H7 (cell line): ENCODE measurements around the gene FAM72A. TPM values are rescaled to one million over a fixed set of nuclear protein-coding genes. Genes with fewer than 3 reads are reported as not detected.

Experiments used
- DNase-seq: peaks from one replicate; pipeline ENCODE4 v3.0.0; 2012
- H3K27me3 ChIP-seq: 2 replicates; pipeline ENCODE4 v1.6.0; 2011; ENCODE audit warnings: mild to moderate bottlenecking, low read length; ENCODE audit not compliant: control insufficient read depth, insufficient read depth
- H3K36me3 ChIP-seq: replicated peaks from 2 replicates; pipeline ENCODE4 v1.5.1; 2011; ENCODE audit warnings: low read length; ENCODE audit not compliant: control insufficient read depth, insufficient read depth
- H3K4me3 ChIP-seq: 2 replicates; pipeline ENCODE4 v1.5.1; 2011; ENCODE audit warnings: low read depth, mild to moderate bottlenecking, control low read depth, low read length, moderate library complexity; ENCODE audit not compliant: insufficient read depth
- total RNA-seq: library from RNA; depleted of rRNA; stranded (reverse); fragments of >200 nt; shearing (Covaris generic); gene quantifications from 2 replicates; pipeline ENCODE4 v1.2.3, GENCODE V29; 2014; rRNA removed

FAM72A gene
- total RNA-seq, 1 experiment from 2014 or later, result 21.8 TPM

DNA sequence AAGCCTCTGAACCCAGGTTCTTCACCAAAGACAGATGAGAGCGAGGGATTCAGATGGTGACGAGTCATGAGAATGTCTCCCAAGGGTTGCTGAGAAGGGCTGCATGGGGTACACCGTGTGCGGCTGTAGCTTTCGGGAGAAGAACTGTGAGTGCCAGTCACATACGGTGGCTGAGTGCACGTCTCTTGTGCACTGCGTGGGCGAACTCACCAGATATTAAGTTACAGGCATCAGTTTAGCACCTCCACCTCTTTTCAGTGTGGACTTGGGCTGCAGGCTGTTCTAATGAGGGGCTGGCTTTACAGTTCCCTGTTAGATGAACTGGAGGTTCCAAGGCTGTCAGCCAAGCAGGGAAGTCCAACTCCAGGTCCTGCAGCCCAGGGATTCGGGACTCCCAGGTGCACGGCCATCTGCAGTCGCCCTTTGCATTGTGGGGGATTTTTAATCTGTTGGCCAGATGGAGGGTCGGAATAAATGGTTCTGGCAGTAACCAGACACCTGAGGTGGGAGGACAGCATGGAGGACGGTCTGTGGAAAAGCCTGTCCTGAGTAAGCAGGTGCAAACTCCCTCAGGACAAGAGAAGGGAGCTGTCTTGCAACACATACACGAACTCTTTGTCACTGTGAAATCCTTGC is 59.0 kb downstream of the FAM72A start:
- Histone ChIP-seq H3K27me3 (no peaks in the 10 kb centered on the region), H3K4me3 (no peak overlapping the region)

GRCh38 chr1:206142770-206143169 is 59.9 kb downstream of the FAM72A start:
- DNase-seq, result no peak
- H3K27me3 ChIP-seq, result no peaks in the 10 kb centered on the region
- H3K36me3 ChIP-seq, result no peaks in the 10 kb centered on the region
- H3K4me3 ChIP-seq, result no peak overlapping the region

More for the DNA sequence above, 59.0 kb downstream of the FAM72A start:
- H3K36me3 ChIP-seq, result no peaks in the 10 kb centered on the region
- no peak for DNase-seq

GRCh38 chr1:206142011-206142410 is 60.6 kb downstream of the FAM72A start:
- Histone ChIP-seq H3K27me3 (no peaks in the 10 kb centered on the region), H3K36me3 (no peaks in the 10 kb centered on the region), H3K4me3 (no peak overlapping the region)
- no peak for DNase-seq

DNA sequence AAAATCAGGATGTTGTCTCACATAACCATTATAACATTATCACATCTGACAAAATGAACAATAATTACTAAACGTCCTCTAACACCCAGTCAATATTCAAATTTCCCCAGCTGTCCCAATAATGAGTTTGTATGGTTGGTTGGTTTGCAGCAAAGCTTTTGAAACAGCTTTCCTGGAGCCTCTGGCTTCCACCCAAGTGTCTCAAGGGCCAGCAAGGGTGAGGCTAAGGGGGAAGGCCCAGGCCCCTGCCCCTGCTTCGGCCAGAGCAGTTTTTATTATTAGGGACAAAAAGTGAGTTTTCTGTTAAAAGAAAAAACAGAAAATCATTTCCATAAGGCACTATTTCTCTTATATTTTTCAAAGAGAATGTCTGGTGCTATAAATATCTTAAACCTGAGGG is 66.4 kb downstream of the FAM72A start:
- no peak overlapping the region for H3K4me3 ChIP-seq
- no peaks in the 10 kb centered on the region for H3K36me3 ChIP-seq
- no peaks in the 10 kb centered on the region for H3K27me3 ChIP-seq
- DNase-seq, result no peak

Other genes with a start within 250 kb of the FAM72A start
- not detected in 2 replicates for gene RAB7B, start 199.4 kb downstream of the FAM72A start, total RNA-seq
- gene CTSE, start 178.9 kb downstream of the FAM72A start, total RNA-seq, result not detected in 2 replicates
- gene RHEX, start 149.7 kb downstream of the FAM72A start, total RNA-seq, result not detected in 2 replicates
- not detected in 2 replicates for gene AVPR1B, start 85.5 kb downstream of the FAM72A start, total RNA-seq
- gene SRGAP2, start 702 bp upstream of the FAM72A start, total RNA-seq, result 66.8 and 82.9 TPM in 2 replicates